Measurements from ENCODE around the gene RNF224. TPM values are rescaled to one million over a fixed set of nuclear protein-coding genes. Genes with fewer than 3 reads are reported as not detected.

Gene RNF224
- total and polyA plus RNA-seq, 2 of the 13 experiments (the other 11 are each of a cell fraction or from before 2014, with no cell fraction given): 0.09 TPM; not detected in 1

GRCh38 chr9:137243626-137244485 is 16.6 kb downstream of the RNF224 start (continued):
- TF ChIP-seq FOXP1 (IDR thresholded peaks at IDR 0.05) (no peak), FOXP1 (CRISPR knock-in tag; IDR thresholded peaks at IDR 0.05) (no peak), ZBTB39 (CRISPR knock-in tag; IDR thresholded peaks at IDR 0.05) (no peak), ZNF792 (CRISPR knock-in tag; IDR thresholded peaks at IDR 0.05) (no peak), ZBTB7A (CRISPR knock-in tag; IDR thresholded peaks at IDR 0.05) (no peak), ZFP91 (CRISPR knock-in tag; IDR thresholded peaks at IDR 0.05; ENCODE audit: borderline replicate concordance) (peak; percentile 11), RFX1 (IDR thresholded peaks at IDR 0.05) (no peak), ZBTB7B (CRISPR knock-in tag; IDR thresholded peaks at IDR 0.05) (no peak), ARID2 (CRISPR knock-in tag; IDR thresholded peaks at IDR 0.05; ENCODE audit: borderline replicate concordance) (no peak), ZNF547 (CRISPR knock-in tag; IDR thresholded peaks at IDR 0.05) (no peak), HOXA7 (CRISPR knock-in tag; IDR thresholded peaks at IDR 0.05) (0 out of 2 replicates have a peak, but pooled peaks have one; percentile 65), ZNF335 (CRISPR knock-in tag; IDR thresholded peaks at IDR 0.05) (no peak), SRF (IDR thresholded peaks at IDR 0.05; ENCODE audit: low read depth, low read length) (no peak), ZSCAN22 (CRISPR knock-in tag; IDR thresholded peaks at IDR 0.05) (no peak), CBFB (CRISPR knock-in tag; IDR thresholded peaks at IDR 0.05) (no peak), NPAS2 (CRISPR knock-in tag; IDR thresholded peaks at IDR 0.05; ENCODE audit: borderline replicate concordance) (no peak), GTF3A (CRISPR knock-in tag; conservative IDR thresholded peaks at IDR 0.05) (0 out of 2 replicates have a peak, but pooled peaks have one; percentile 41), PRDM15 (CRISPR knock-in tag; IDR thresholded peaks at IDR 0.05) (no peak), ZNF143 (CRISPR knock-in tag; IDR thresholded peaks at IDR 0.05) (0 out of 2 replicates have a peak, but pooled peaks have one; percentile 21), RAD51 (IDR thresholded peaks at IDR 0.05; ENCODE audit: borderline replicate concordance) (no peak), TIGD3 (CRISPR knock-in tag; IDR thresholded peaks at IDR 0.05; ENCODE audit: borderline replicate concordance) (no peak), ZNF234 (CRISPR knock-in tag; conservative IDR thresholded peaks at IDR 0.05) (no peak), JARID2 (CRISPR knock-in tag; IDR thresholded peaks at IDR 0.05; ENCODE audit: insufficient replicate concordance) (no peak)
